Stimulated activated CD8-positive, alpha-beta memory T cell treated with anti-CD3 and anti-CD28 coated beads, Interleukin-4, amount 100 ng/mL, for 24 hours (primary cell): ENCODE data around the gene NR4A1.

Experiments
- DNase-seq: peaks from one replicate; pipeline ENCODE4 v3.0.0-alpha.2; 2020; ENCODE audit warnings: low read depth

Gene NR4A1

GRCh38 chr12:52079576-52080402 is 28.5 kb downstream of the NR4A1 start, which contains the start of gene SMIM41:
Gene SMIM41 (plus strand): TSS chr12:52079704. CDS start chr12:52079780, 76 bp downstream.
- no peak for DNase-seq

- no peak for DNase-seq
Measured at GRCh38 chr12:52080403-52081251, 29.4 kb downstream of the NR4A1 start.

DNA sequence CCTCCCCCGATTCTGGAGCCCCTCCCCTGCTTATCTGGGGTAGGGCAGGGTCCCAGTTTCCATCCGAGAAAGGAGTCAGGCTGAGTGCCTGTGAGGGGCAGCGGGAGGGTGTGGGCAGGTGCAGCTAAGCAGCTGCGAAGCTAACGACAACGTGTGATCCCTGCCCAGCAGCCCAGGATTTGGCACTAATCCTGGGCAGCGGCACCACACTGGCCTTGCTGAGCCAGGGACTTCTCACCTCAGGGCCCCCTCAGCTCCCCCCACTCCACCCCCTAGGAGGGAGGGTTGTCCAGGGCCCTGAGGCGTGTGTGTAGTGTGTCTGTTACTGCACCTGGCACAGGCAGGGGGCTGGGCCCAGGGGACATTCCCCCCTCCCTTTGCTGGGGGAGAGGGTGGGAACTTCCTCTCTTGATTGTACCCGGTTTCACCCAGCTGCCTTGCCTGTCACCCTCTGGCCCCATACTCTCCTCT is 30.1 kb downstream of the NR4A1 start:
- no peak for DNase-seq

DNA sequence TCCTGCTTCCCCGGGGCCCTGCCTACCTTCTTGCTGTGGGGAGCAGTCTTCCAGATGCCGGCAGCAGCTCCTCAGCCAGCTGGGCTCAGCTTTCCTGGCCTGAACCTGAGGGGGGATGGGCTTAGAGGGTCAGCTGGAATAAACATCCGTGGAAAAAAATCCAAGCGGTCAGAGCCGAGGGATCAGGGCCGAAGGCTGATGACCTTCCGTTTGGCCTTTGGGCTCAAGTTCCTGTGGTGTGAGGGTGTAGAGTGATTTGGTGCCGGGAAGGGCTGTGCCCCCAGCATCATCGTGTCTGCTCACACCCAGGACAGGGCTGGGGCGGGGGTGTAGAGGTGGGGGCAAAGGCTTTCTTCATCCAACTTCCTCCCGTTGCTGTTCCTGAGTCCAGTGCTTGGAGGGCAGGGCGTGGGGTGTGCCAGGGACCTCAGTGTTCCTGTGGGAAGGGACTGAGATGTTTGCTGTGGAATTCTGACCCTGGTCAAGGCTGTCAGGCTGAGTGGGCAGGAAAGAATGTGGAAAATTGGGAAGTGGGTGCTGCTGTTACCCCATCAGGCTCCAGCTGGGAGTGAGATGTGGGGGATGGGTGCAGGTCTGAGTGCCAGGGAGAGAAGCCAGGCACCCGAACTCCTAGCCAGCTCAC is 30.9 kb downstream of the NR4A1 start:
- DNase-seq, result no peak

- no peak for DNase-seq
Measured at GRCh38 chr12:52082669-52082987, 31.4 kb downstream of the NR4A1 start.

DNA sequence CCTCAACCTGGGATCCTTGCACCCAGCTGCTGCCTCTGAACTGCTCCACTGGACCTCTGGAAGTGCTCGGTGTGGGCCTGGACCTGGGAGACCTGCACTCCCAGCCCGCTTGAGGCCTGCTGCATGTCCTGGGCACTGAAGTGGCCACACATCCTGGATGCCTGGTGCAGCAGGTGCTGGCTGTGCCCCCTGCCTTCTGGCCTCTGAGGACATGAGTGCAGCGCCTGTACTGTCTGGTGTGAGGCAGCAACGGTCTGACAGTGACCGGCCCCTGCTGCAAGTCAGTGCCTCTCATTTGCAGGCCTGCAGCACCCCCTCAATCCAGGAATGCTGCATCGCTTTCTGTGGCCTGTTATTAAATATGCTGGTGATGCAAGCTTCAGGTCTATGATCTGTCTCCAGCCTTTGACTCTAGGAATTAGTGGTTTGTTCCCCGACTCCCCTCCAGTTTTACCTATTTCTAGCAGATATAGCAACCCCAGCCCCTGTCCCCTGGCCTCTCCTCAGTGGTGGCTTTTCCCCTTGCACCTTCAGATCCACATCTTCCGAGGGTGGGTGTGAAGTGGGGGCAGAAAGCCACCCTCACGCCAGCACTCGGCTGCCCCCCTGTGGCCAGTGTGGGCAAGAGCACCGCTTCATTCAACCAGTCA is 31.9 kb downstream of the NR4A1 start:
- DNase-seq, result peak; percentile 39

DNA sequence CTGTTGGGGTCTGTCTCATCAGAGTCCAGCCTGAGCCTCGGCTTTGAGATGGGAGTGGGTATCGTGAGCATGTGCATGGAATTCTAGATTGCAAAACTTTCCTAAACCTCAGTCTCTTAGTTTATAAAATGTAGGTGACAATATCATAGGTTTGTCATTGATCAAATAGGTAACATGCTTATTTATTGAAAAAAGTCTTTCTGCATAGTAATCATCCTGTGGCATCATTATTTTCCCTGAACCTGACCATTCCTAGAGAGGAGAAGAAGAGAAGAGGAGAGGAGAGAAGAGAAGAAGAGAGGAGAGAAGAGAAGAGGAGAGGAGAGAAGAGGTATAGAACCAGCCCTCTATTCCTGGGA is 32.4 kb downstream of the NR4A1 start:
- DNase-seq, result no peak

GRCh38 chr12:52084491-52085231 is 33.4 kb downstream of the NR4A1 start:
- no peak for DNase-seq

DNA sequence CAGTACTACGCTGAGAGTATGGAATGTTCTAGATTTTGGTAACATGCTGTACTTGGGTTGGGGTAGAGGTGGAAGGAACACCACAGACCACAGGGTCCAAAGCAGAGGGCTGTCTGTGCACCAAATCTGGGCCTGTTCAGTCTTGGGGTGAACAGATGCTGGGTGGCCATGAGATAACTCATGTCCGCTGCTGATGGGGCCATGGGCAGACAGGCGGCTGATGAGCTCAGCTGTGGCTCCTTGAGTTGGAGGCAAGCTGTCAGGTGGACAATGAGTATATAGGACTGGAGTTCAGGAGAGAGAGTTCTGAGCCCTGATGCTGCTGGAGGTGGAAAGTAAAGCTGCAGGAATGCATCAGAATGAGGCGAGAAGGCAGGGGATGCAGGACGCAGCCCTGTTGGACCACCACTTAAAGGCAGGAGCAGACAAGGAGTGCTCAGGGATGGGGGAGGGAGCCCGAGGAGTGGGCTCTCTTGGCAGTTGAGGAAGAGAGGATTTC is 34.5 kb downstream of the NR4A1 start:
- no peak for DNase-seq

DNA sequence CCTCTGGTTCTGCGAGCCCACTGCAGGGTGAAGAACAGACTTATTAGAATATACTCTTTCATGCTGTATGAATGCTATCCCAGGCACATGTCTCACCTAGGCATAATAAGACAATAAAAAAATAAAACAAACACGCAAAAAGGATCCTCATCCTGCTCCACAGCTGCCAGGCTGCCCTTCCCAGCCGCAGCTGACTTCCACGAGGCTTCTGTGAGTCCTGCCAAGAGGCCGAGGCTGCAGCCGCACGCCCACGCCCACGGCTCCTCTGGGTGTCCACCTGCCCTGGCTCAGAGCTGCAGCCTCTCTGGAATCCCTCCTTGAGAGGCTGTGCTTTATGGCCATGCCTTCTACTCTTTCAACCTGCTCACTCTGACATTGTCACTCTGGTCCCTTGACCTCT is 35.1 kb downstream of the NR4A1 start:
- no peak for DNase-seq

- DNase-seq, result no peak
Measured at GRCh38 chr12:52086944-52087835, 35.9 kb downstream of the NR4A1 start.

GRCh38 chr12:52087961-52088820 is 36.9 kb downstream of the NR4A1 start:
- DNase-seq, result no peak

DNA sequence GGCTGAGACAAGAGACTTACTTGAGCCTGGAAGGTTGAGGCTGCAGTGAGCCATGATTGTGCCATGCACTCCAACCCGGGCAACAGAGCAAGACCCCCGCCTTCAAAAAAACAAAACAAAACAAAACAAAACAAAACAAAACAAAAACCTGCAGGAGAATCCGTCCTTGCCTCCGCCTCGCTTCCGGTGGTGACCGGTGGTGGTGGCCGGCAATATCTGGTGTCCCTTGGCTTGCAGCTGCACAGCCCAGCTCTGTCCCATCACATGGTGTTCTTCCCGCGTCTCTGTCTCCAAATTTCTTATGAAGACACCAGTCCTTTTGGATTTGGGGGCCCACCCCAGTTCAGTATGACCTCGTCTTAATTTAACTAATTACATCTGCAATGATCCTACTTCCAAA is 38.2 kb downstream of the NR4A1 start:
- DNase-seq, result no peak

DNA sequence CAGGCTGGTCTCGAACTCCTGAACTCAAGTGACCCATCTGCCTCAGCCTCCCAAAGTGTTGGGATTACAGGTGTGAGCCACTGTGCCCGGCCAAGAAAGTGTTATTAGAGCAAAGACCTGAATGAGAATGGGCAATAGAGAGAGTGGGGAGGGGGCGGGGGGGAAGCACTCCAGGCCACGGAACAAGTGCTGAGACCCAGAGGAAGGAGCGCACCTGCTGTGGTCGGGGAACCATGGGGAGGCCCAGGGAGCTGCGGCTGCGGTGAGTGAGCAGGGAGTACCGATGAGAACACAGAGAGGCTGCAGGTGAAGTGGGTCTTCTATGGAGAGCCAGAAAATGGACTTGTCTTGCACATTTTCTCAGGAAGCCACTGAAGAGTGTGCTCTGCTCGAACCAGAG is 39.0 kb downstream of the NR4A1 start:
- DNase-seq, result no peak

DNA sequence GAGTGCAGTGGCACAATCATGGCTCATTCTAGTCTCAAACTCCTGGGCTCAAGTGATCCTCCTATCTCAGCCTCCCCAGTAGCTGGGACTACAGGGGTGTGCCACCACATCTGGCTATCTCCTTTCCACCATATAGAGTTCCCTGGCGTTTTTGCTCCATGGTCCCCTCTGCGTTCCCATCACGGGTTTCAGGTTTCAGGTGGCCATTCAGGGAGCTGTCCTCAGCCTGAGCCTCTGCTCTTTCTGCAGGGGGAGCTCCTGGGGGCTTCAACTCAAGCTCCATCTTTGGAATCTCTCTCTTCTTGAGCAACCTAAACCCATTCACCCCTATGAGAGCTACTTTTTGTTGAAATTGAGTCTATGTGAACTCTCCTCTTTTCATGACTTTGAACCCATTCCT is 39.8 kb downstream of the NR4A1 start:
- DNase-seq, result no peak

GRCh38 chr12:52091869-52092268 is 40.6 kb downstream of the NR4A1 start:
- DNase-seq, result no peak

DNA sequence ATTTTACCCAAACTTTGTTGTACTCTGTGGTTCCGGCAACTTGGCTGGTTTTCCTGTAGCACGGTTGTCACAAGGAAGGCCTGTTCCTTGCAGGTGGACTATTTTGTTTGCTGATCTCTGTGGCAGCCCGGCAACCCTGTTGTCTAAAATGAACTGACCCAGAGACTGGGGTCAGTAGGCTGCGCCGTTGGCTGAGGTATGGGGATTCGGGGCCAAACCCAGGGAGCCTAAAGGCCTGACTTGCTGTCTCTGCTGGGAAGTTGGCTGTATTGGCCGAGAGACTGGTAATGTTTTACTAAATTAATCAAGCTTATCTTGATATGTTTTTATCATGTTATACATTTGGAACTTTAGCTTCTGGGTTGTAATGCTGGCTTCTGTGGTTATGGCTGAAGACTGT is 42.1 kb downstream of the NR4A1 start:
- no peak for DNase-seq

DNA sequence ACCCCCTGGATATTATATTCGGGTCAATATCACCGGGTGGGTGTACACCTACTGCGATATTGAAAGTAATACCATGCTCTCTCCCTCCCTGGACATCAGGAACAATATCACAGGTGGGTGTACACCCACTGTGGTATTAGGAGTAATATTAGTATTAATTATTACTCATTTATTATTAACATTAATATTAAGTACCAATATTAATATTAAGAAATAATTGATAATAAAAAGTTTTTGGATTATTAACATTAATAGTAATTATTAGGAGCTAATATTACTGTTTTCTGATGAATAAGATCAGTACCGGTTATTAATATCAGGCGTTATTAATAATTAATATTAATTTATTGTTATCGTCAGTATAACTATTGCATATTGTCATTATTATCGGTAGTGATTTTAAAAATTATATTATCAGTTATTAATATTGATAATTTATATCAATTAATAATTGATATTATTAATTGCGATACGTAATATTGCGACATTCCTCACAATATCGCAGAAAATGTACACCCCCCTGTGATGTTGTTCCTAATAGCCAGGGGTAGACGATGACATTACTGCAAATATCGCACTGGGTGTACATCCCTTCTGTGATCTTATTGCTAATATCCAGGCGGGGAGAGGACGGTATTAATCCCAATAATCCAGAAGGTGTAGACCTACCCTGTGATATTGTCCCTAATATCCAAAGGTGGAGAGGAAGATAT is 45.2 kb downstream of the NR4A1 start:
- DNase-seq, result no peak
